Loucy (cell line): ENCODE measurements around the gene SLC6A18.

Source experiments
- H2AFZ ChIP-seq: fragments of 200-600 bp; sonication (generic); 2 replicates; pipeline ENCODE4 v1.6.0; 2016; ENCODE audit warnings: antibody characterized with exemption, mild to moderate bottlenecking, low read length, moderate library complexity
- H3F3A ChIP-seq: fragments of 200-600 bp; 2 replicates; pipeline ENCODE4 v1.6.0; 2016; ENCODE audit warnings: antibody characterized with exemption, low read depth, mild to moderate bottlenecking
- H3K27me3 ChIP-seq: fragments of 200-600 bp; sonication (generic); 2 replicates; pipeline ENCODE4 v1.6.1; 2014; ENCODE audit warnings: low read length, mild to moderate bottlenecking; ENCODE audit not compliant: insufficient read depth, poor library complexity, severe bottlenecking
- H3K36me3 ChIP-seq: fragments of 200-600 bp; sonication (generic); 2 replicates; pipeline ENCODE4 v1.6.1; 2016; ENCODE audit warnings: low read length; ENCODE audit not compliant: insufficient read depth
- H3K4me1 ChIP-seq: fragments of 200-600 bp; sonication (generic); 2 replicates; pipeline ENCODE4 v1.5.1; 2014; ENCODE audit warnings: low read length, mild to moderate bottlenecking; ENCODE audit not compliant: insufficient read depth, poor library complexity, severe bottlenecking
- H3K4me2 ChIP-seq: fragments of 200-600 bp; sonication (generic); 2 replicates; pipeline ENCODE4 v1.6.0; 2014; ENCODE audit warnings: antibody characterized with exemption, low read length, low read depth, mild to moderate bottlenecking; ENCODE audit not compliant: poor library complexity, severe bottlenecking
- H3K4me3 ChIP-seq: fragments of 200-600 bp; sonication (generic); 2 replicates; pipeline ENCODE4 v1.5.1; 2014; ENCODE audit warnings: low read length, mild to moderate bottlenecking, mixed read lengths; ENCODE audit not compliant: poor library complexity, severe bottlenecking
- H3K79me2 ChIP-seq: fragments of 200-600 bp; sonication (generic); 2 replicates; pipeline ENCODE4 v1.6.1; 2014; ENCODE audit warnings: low read length; ENCODE audit not compliant: insufficient read depth
- H3K9ac ChIP-seq: fragments of 200-600 bp; sonication (generic); 2 replicates; pipeline ENCODE4 v1.6.0; 2014; ENCODE audit warnings: mild to moderate bottlenecking, low read depth, low read length, moderate library complexity; ENCODE audit not compliant: poor library complexity, severe bottlenecking
- H3K9me2 ChIP-seq: fragments of 200-600 bp; sonication (generic); replicated peaks from 2 replicates; pipeline ENCODE4 v1.6.1; 2016; ENCODE audit warnings: low read depth, low read length, mixed read lengths
- H3K9me3 ChIP-seq: fragments of 200-600 bp; sonication (generic); 2 replicates; pipeline ENCODE4 v1.6.1; 2014; ENCODE audit warnings: mild to moderate bottlenecking, antibody characterized with exemption, low read length, low read depth; ENCODE audit not compliant: insufficient read depth
- H4K20me1 ChIP-seq: fragments of 200-600 bp; sonication (generic); 2 replicates; pipeline ENCODE4 v1.6.0; 2014; ENCODE audit warnings: antibody characterized with exemption, low read length, mild to moderate bottlenecking; ENCODE audit not compliant: insufficient read depth, poor library complexity, severe bottlenecking
- EZH2phosphoT487 ChIP-seq: fragments of 200-600 bp; IDR thresholded peaks from 2 replicates; pipeline ENCODE4 v1.6.1; 2018; ENCODE audit warnings: antibody characterized with exemption, mild to moderate bottlenecking, moderate library complexity, borderline replicate concordance
- TF ChIP-seq, protein P1 (sequence below): fragments of 200-600 bp; sonication (generic); conservative IDR thresholded peaks from 2 replicates; pipeline ENCODE4 v1.5.1; 2014; ENCODE audit warnings: mild to moderate bottlenecking, antibody characterized with exemption, low read length

Gene SLC6A18

DNA sequence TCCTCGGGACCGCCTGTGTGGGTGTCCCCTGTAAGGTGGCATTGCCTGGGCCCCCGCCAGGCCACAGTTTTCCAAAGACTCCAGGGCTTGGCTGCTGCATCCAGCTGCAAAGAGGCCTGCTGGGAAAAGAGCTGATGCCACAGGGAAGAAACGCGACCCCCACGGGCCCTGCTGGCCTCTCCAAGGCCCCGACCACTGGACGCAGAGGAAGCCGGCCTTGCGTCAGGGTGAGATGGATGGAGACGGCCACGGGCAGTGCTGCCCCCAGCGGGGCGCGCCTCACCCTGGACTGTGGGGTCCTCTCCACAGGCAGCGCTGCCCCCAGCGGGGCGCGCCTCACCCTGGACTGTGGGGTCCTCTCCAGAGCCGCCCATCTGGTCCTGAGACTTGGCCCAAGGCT is 45.1 kb upstream of the SLC6A18 start:
- peaks cover 11% of the 10 kb centered on the region for H3K4me1 ChIP-seq
- H3K4me2 ChIP-seq, result no peak overlapping the region
- H4K20me1 ChIP-seq, result no peaks in the 10 kb centered on the region
- H3K9me2 ChIP-seq, result no peaks in the 10 kb centered on the region
- H3F3A ChIP-seq, result no peaks in the 10 kb centered on the region
- H3K36me3 ChIP-seq, result no peaks in the 10 kb centered on the region
- no peaks in the 10 kb centered on the region for H3K27me3 ChIP-seq
- no peak overlapping the region for H2AFZ ChIP-seq
- H3K9ac ChIP-seq, result no peak overlapping the region
- no peak overlapping the region for H3K4me3 ChIP-seq
- no peak for TF ChIP-seq EZH2phosphoT487
- TF ChIP-seq, protein P1, sequence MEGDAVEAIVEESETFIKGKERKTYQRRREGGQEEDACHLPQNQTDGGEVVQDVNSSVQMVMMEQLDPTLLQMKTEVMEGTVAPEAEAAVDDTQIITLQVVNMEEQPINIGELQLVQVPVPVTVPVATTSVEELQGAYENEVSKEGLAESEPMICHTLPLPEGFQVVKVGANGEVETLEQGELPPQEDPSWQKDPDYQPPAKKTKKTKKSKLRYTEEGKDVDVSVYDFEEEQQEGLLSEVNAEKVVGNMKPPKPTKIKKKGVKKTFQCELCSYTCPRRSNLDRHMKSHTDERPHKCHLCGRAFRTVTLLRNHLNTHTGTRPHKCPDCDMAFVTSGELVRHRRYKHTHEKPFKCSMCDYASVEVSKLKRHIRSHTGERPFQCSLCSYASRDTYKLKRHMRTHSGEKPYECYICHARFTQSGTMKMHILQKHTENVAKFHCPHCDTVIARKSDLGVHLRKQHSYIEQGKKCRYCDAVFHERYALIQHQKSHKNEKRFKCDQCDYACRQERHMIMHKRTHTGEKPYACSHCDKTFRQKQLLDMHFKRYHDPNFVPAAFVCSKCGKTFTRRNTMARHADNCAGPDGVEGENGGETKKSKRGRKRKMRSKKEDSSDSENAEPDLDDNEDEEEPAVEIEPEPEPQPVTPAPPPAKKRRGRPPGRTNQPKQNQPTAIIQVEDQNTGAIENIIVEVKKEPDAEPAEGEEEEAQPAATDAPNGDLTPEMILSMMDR, result no peak
- no peaks in the 10 kb centered on the region for H3K9me3 ChIP-seq
- H3K79me2 ChIP-seq, result no peaks in the 10 kb centered on the region

DNA sequence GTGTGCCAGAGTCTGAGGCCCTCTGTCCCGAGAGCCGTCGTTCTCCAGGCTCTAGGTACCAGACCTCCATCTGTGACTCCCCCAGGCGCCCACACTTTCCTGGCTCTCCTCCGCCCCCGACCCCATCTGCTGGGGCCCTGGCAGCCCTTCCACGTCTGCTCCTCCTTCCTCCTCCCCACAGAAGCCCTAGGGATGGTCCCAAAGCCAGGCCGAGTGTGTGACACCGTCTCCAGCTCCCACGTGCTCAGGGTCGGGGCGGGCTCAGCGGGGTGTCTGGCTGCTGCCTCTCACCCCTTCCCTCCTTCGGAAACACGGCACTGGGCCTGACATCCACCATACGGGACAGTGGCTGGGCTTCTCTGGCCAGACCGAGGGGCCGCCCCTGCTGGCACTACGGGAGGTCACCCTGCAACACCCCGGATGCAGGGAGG is 44.3 kb upstream of the SLC6A18 start:
- H3K4me2 ChIP-seq, result no peak overlapping the region
- H3K9me2 ChIP-seq, result no peaks in the 10 kb centered on the region
- no peaks in the 10 kb centered on the region for H3K36me3 ChIP-seq

DNA sequence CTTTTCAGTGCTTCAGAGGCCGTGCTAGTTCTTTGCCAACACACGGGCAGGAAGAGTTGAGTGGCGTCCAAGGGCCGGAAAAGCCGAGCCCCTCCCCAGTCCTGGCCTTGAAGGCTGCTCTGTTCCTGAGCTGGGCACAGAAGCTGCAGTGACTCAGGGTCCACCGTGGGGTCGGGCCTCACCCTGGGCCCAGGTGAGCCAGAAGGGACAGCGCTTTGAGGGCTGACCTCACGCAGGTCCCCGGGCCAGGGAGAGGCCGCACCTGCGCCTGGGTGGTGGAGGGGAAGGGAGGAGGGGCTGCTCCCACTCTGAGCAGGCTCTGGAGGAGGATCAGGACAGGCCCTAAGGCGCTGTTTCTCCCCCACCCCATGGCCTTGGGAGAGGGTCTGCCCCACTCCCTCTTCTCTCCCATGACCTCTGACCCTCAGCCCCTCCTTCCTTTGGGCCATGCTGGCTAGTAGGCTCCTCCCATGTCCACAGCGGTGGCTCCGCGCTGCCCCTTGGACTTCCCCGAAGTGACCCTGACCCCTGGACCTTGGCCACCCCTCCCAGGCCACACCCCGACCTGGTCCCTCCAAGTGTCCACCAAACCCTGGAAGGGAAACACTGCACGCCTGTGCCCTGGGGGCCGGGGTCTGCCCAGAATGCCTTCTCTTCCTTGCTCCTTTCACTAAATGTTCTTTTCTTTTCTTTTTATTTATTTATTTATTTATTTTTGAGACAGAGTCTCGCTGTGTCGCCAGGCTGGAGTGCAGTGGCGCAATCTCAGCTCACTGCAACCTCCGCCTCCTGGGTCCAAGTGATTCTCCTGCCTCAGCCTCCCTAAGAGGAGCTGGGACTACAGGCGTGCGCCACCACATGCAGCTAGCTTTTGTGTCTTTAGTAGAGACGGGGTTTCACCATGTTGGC is 43.5 kb upstream of the SLC6A18 start:
- Histone ChIP-seq H2AFZ (no peak overlapping the region), H3K4me1 (peaks cover 16% of the 10 kb centered on the region), H3K9me3 (no peaks in the 10 kb centered on the region), H3K9me2 (no peaks in the 10 kb centered on the region), H3K4me3 (no peak overlapping the region), H3F3A (no peaks in the 10 kb centered on the region), H4K20me1 (no peaks in the 10 kb centered on the region), H3K27me3 (no peaks in the 10 kb centered on the region), H3K4me2 (no peak overlapping the region), H3K9ac (no peak overlapping the region), H3K36me3 (no peaks in the 10 kb centered on the region), H3K79me2 (no peaks in the 10 kb centered on the region)
- TF ChIP-seq, protein P1, result no peak
- no peak for TF ChIP-seq EZH2phosphoT487

More for the DNA sequence above, 44.3 kb upstream of the SLC6A18 start:
- Histone ChIP-seq H2AFZ (no peak overlapping the region), H3K9ac (no peak overlapping the region), H3K79me2 (no peaks in the 10 kb centered on the region), H3K27me3 (no peaks in the 10 kb centered on the region), H3F3A (no peaks in the 10 kb centered on the region), H4K20me1 (no peaks in the 10 kb centered on the region), H3K4me1 (peaks cover 11% of the 10 kb centered on the region), H3K9me3 (no peaks in the 10 kb centered on the region), H3K4me3 (no peak overlapping the region)
- TF ChIP-seq, protein P1, result no peak
- no peak for TF ChIP-seq EZH2phosphoT487
